Breast epithelium (tissue), 4 donors: Measurements from ENCODE around the gene TBCE. TPM values are rescaled to one million over a fixed set of nuclear protein-coding genes. Genes with fewer than 3 reads are reported as not detected.

Source experiments
- DNase-seq, 2 donors: peaks; one replicate each; pipeline ENCODE4 v3.0.0-alpha.2; 2019; ENCODE audit warnings: low spot score in 2 of 2
- H3K27ac ChIP-seq, 2 donors: fragments of 200-600 bp; sonication (generic) in 1 of 2; one replicate each; pipeline ENCODE4 v1.5.1; 2016 to 2019; ENCODE audit warnings: mild to moderate bottlenecking in 1 of 2
- H3K27me3 ChIP-seq, 2 donors: fragments of 200-600 bp; sonication (generic) in 1 of 2; one replicate each; pipeline versions ENCODE4 v1.5.1 to v1.6.0; 2017 to 2019; ENCODE audit warnings: control low read depth in 1 of 2, mild to moderate bottlenecking in 1 of 2
- H3K36me3 ChIP-seq: fragments of 200-600 bp; one replicate; pipeline ENCODE4 v1.5.1; 2019
- H3K4me1 ChIP-seq, 2 donors: fragments of 200-600 bp; sonication (generic); one replicate each; pipeline ENCODE4 v1.5.1; 2016 to 2019; ENCODE audit warnings: control low read depth in 1 of 2
- H3K4me3 ChIP-seq, 3 donors: fragments of 200-600 bp; sonication (generic); 1 replicate in 2 of 3; 2 replicates in 1 of 3; pipeline ENCODE4 v1.5.1; 2016 to 2019; ENCODE audit warnings: mild to moderate bottlenecking in 3 of 3, moderate library complexity in 2 of 3
- H3K9me3 ChIP-seq, 2 donors: fragments of 200-600 bp; sonication (generic) in 1 of 2; one replicate each; pipeline ENCODE4 v1.5.1; 2016 to 2019; ENCODE audit warnings: control low read depth in 1 of 2
- POLR2A ChIP-seq: fragments of 450-650 bp; IDR thresholded peaks from one replicate; pipeline ENCODE4 v1.6.1; 2016; ENCODE audit warnings: antibody characterized with exemption, mild to moderate bottlenecking, moderate library complexity
- POLR2AphosphoS5 ChIP-seq, 3 donors: sonication (generic); formaldehyde crosslinking; IDR thresholded peaks; one replicate each; pipeline ENCODE4 v1.6.1; 2017; ENCODE audit warnings: antibody characterized with exemption in 3 of 3
- intact Hi-C: fragments of 100-400 bp; cut with DNase I; formaldehyde crosslinking; loops from one replicate; pipeline ENCODE4 v1.15.1; 2023; ENCODE audit warnings: low total_unique reads
- total RNA-seq, 3 donors: library from RNA; depleted of rRNA; stranded (reverse); fragments of >200 nt; gene quantifications; one replicate each; pipeline ENCODE4 v1.1.0, GENCODE V29; 2016
- TF ChIP-seq, protein P1 (sequence below), 3 donors: fragments of 450-650 bp; IDR thresholded peaks; one replicate each; pipeline ENCODE4 v1.5.1; 2016 to 2017; ENCODE audit warnings: antibody characterized with exemption in 3 of 3, mild to moderate bottlenecking in 3 of 3, moderate library complexity in 3 of 3

TBCE gene
- total RNA-seq, 3 donors from 2014 or later = 13.3 to 21.2 (median 19.7) TPM

DNA sequence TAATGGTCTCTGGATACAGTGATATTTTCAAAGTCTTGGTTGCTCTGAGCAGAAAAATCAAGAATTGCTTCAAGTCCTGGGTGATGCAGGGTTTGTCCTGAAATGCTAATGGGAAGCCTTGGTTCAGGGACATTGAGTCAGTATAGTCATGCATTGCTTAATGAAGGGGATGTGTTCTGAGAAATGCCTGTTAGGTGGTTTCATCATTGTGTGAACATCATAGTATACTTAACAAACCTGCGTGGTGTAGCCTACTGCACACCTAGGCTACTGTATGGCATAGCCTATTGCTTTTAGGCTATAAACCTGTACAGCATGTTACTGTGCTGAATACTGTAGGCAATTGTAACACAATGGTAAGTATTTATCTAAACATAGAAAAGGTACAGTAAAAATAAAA is 36.4 kb downstream of the TBCE start:
- no peaks in the 10 kb centered on the region for H3K4me1 ChIP-seq
- no peaks in the 10 kb centered on the region for H3K36me3 ChIP-seq
- intact Hi-C loops = no loop called here
- H3K4me3 ChIP-seq = no peak overlapping the region
- H3K27me3 ChIP-seq = no peaks in the 10 kb centered on the region
- H3K9me3 ChIP-seq = no peaks in the 10 kb centered on the region
- TF ChIP-seq, protein P1, sequence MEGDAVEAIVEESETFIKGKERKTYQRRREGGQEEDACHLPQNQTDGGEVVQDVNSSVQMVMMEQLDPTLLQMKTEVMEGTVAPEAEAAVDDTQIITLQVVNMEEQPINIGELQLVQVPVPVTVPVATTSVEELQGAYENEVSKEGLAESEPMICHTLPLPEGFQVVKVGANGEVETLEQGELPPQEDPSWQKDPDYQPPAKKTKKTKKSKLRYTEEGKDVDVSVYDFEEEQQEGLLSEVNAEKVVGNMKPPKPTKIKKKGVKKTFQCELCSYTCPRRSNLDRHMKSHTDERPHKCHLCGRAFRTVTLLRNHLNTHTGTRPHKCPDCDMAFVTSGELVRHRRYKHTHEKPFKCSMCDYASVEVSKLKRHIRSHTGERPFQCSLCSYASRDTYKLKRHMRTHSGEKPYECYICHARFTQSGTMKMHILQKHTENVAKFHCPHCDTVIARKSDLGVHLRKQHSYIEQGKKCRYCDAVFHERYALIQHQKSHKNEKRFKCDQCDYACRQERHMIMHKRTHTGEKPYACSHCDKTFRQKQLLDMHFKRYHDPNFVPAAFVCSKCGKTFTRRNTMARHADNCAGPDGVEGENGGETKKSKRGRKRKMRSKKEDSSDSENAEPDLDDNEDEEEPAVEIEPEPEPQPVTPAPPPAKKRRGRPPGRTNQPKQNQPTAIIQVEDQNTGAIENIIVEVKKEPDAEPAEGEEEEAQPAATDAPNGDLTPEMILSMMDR (IDR thresholded peaks at IDR 0.05) = no peak
- TF ChIP-seq POLR2AphosphoS5 (IDR thresholded peaks at IDR 0.05) = no peak
- TF ChIP-seq POLR2A = no peak
- no peak overlapping the region for H3K27ac ChIP-seq
- no peak for DNase-seq

DNA sequence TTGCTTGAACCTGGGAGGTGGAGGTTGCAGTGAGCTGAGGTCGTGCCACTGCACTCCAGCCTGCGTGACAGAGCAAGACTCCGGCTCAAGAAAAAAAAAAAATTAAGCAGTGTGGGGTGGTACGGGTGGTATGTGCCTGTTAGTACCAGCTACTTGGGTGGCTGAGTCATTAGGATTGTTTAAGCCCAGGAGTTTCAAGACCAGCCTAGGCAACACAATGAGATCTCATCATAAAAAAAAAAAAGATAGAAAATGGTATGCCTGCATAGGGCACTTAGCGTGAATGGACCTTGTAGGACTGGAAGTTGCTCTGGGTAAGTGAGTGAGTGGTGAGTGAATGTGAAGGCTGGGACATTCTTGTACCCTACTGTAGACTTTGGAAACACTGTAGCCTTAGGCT is 37.0 kb downstream of the TBCE start:
- Histone ChIP-seq H3K9me3 (no peaks in the 10 kb centered on the region), H3K27me3 (no peaks in the 10 kb centered on the region), H3K27ac (no peak overlapping the region), H3K36me3 (no peaks in the 10 kb centered on the region), H3K4me3 (no peak overlapping the region), H3K4me1 (no peaks in the 10 kb centered on the region)
- TF ChIP-seq POLR2AphosphoS5 (IDR thresholded peaks at IDR 0.05) (no peak), POLR2A (no peak)
- TF ChIP-seq, protein P1 (IDR thresholded peaks at IDR 0.05) = no peak
- DNase-seq = no peak
- intact Hi-C loops = no loop called here

DNA sequence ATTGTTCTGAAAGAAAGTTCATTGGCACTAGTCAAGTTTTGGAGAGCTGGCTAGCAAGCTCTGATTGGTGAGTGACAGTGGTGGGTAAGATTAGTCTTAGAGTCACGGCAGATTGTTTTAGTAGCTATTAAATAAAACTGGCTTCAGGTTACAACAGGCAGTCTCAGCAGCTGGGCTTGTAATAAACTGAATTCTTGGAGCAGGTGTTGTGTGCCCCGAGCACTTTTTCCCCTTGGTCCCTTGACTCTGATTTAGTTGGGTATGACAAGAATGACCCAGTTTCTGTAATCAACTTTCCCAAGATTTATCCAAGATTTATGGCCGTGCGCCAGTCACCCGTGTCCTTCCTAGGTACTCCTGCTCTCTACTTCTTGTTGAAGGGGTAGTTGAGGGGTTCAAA is 40.2 kb downstream of the TBCE start:
- Histone ChIP-seq H3K9me3 (no peaks in the 10 kb centered on the region), H3K4me1 (no peaks in the 10 kb centered on the region), H3K36me3 (no peaks in the 10 kb centered on the region), H3K27ac (no peak overlapping the region), H3K4me3 (no peak overlapping the region), H3K27me3 (no peaks in the 10 kb centered on the region)
- TF ChIP-seq, protein P1 (IDR thresholded peaks at IDR 0.05) = no peak
- TF ChIP-seq POLR2A = no peak
- intact Hi-C loops = no loop called here
- no peak for DNase-seq

DNA sequence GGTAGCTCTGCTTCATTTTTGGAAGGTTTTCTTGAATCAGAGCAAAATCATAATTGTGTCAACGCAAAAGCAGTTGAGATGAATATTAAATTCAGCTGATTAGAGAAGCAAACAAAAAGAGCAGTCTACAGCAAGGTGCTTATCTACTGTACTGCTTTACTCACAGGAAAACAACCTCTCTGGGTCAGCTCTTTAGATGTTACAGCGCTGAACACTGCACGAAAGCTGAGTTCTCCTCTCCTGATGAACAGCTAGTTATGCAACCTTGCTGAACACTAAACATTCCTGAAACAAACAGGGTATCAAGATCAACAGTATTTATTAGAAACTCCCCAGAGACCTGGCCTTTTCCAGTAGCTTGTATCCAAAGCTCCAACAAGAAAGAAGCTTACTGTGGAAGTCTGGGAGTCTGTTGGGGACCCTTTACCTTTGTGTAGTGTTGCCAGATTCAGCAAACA is 41.3 kb downstream of the TBCE start:
- no peak for DNase-seq
- Histone ChIP-seq H3K36me3 (no peaks in the 10 kb centered on the region), H3K4me3 (no peak overlapping the region), H3K27me3 (no peaks in the 10 kb centered on the region), H3K4me1 (no peaks in the 10 kb centered on the region), H3K27ac (no peak overlapping the region), H3K9me3 (no peaks in the 10 kb centered on the region)
- intact Hi-C loops = no loop called here
- TF ChIP-seq, protein P1 (IDR thresholded peaks at IDR 0.05) = no peak
- TF ChIP-seq POLR2AphosphoS5 (IDR thresholded peaks at IDR 0.05) = no peak
- TF ChIP-seq POLR2A = no peak

DNA sequence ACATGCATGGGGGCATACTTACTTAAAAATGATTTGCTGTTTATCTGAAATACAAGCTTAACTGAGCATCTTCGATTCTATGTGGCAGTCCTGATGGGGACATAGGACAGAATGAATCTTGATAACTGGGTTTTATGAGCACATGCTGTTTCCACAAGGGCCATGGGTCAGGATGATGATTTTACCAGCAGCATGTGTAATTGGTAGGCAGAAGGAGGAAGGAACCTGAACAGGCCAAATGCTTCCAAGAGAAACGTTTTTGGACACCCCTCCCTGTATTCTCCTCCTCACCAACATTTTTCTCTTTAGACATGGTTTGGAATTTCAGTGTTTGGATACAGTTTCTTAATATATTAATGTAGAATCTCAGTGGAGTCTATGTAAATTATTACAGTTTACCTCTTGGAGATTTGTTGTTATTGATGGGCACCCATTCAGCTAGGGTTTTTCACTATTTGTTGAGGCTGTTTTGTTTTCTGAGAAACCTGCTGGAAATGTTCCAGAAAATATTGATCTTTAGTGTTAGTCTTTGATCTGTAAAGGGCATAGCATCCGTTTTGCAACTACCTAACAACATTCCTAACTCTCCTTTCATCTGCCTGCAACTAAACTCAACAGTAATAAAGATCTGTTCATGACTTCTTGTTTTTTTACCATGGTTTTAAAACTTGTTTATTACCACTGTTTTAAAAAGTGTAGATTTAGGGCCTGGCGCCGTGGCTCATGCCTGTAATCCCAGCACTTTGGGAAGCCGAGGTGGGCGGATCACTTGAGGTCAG is 42.0 kb downstream of the TBCE start:
- no peak for DNase-seq
- no peak overlapping the region for H3K27ac ChIP-seq
- H3K27me3 ChIP-seq = no peaks in the 10 kb centered on the region
- H3K4me1 ChIP-seq = no peaks in the 10 kb centered on the region
- TF ChIP-seq POLR2A (no peak), POLR2AphosphoS5 (IDR thresholded peaks at IDR 0.05) (no peak)
- TF ChIP-seq, protein P1 (IDR thresholded peaks at IDR 0.05) = no peak
- intact Hi-C loops = no loop called here
- H3K4me3 ChIP-seq = no peak overlapping the region
- H3K9me3 ChIP-seq = no peaks in the 10 kb centered on the region
- H3K36me3 ChIP-seq = no peaks in the 10 kb centered on the region
